CD14-positive monocyte (primary cell): ENCODE results near the gene TEX54. TPM values are rescaled to one million over a fixed set of nuclear protein-coding genes. Genes with fewer than 3 reads are reported as not detected.

Experiments used
- DNase-seq, 3 donors: peaks; one replicate each; pipeline ENCODE4 v3.0.0-alpha.2; 2011 to 2022
- H2AFZ ChIP-seq: 2 replicates; pipeline ENCODE4 v1.6.0; 2012; ENCODE audit warnings: mild to moderate bottlenecking, low read depth, low read length, inconsistent platforms; ENCODE audit not compliant: insufficient read depth, poor library complexity, severe bottlenecking
- H3K27ac ChIP-seq, 2 donors: 1 replicate in 1 of 2; 2 replicates in 1 of 2; pipeline ENCODE4 v1.5.1; 2012 to 2013; ENCODE audit warnings: low read length in 2 of 2, control low read depth in 1 of 2, inconsistent platforms in 1 of 2, low read depth in 1 of 2, mild to moderate bottlenecking in 1 of 2
- H3K27me3 ChIP-seq, 2 donors: one replicate each; pipeline versions ENCODE4 v1.6.0 to v1.6.1; 2011 to 2013; ENCODE audit warnings: low read length in 2 of 2; ENCODE audit not compliant: control insufficient read depth in 2 of 2, insufficient read depth in 2 of 2
- H3K36me3 ChIP-seq, 2 donors: replicated peaks in 1 of 2; 1 replicate in 1 of 2; 2 replicates in 1 of 2; pipeline versions ENCODE4 v1.5.1 to v1.6.1; 2012 to 2013; ENCODE audit warnings: low read length in 2 of 2, control low read depth in 1 of 2, inconsistent platforms in 1 of 2, mild to moderate bottlenecking in 1 of 2; ENCODE audit not compliant: insufficient read depth in 2 of 2, control insufficient read depth in 1 of 2
- H3K4me1 ChIP-seq, 2 donors: 1 replicate in 1 of 2; 2 replicates in 1 of 2; pipeline versions ENCODE4 v1.5.1 to v1.6.1; 2012 to 2013; ENCODE audit warnings: low read length in 2 of 2, control low read depth in 1 of 2, inconsistent platforms in 1 of 2, mild to moderate bottlenecking in 1 of 2, moderate library complexity in 1 of 2; ENCODE audit not compliant: insufficient read depth in 2 of 2, control insufficient read depth in 1 of 2
- H3K4me2 ChIP-seq: replicated peaks from 2 replicates; pipeline ENCODE3; 2012; ENCODE audit warnings: low read length, moderate library complexity, mild to moderate bottlenecking; ENCODE audit not compliant: poor library complexity, severe bottlenecking; ENCODE audit errors: extremely low read depth
- H3K4me3 ChIP-seq, 3 experiments: fragments of 200-600 bp in 1 of 3; sonication (generic) in 1 of 3; replicated peaks in 1 of 3; 1 replicate in 2 of 3; 2 replicates in 1 of 3; pipeline ENCODE4 v1.5.1; 2011 to 2013; ENCODE audit warnings: low read length in 3 of 3, mild to moderate bottlenecking in 3 of 3, control low read depth in 2 of 3, low read depth in 2 of 3, inconsistent platforms in 1 of 3, moderate library complexity in 1 of 3
- H3K79me2 ChIP-seq: 2 replicates; pipeline ENCODE4 v1.6.0; 2012; ENCODE audit warnings: mild to moderate bottlenecking, control low read depth, inconsistent platforms, low read length, moderate library complexity; ENCODE audit not compliant: insufficient read depth
- H3K9ac ChIP-seq: 2 replicates; pipeline ENCODE4 v1.6.0; 2017; ENCODE audit warnings: low read length, mild to moderate bottlenecking; ENCODE audit not compliant: insufficient read depth, poor library complexity, severe bottlenecking
- H3K9me3 ChIP-seq, 2 donors: replicated peaks in 1 of 2; 1 replicate in 1 of 2; 2 replicates in 1 of 2; pipeline versions ENCODE4 v1.5.1 to v1.6.1; 2012 to 2013; ENCODE audit warnings: low read length in 2 of 2, control low read depth in 1 of 2; ENCODE audit not compliant: control insufficient read depth in 1 of 2, insufficient read depth in 1 of 2
- H4K20me1 ChIP-seq: 2 replicates; pipeline ENCODE4 v1.6.0; 2012; ENCODE audit warnings: mild to moderate bottlenecking, low read length, control low read depth, moderate library complexity; ENCODE audit not compliant: insufficient read depth
- H3K27ac Mint-ChIP-seq, 7 donors: one replicate each; pipeline ENCODE4 v1.8.0; 2020; ENCODE audit warnings: mild to moderate bottlenecking in 7 of 7, mixed read lengths in 7 of 7, moderate library complexity in 6 of 7, inconsistent platforms in 2 of 7
- H3K27me3 Mint-ChIP-seq, 3 donors: one replicate each; pipeline ENCODE4 v1.8.0; 2021 to 2022; ENCODE audit warnings: low read depth in 3 of 3, mild to moderate bottlenecking in 3 of 3, mixed read lengths in 3 of 3, moderate library complexity in 3 of 3, inconsistent platforms in 1 of 3
- H3K36me3 Mint-ChIP-seq, 2 donors: one replicate each; pipeline ENCODE4 v1.8.0; 2020; ENCODE audit warnings: mixed read lengths in 2 of 2, inconsistent platforms in 1 of 2, mild to moderate bottlenecking in 1 of 2
- H3K4me1 Mint-ChIP-seq: one replicate; pipeline ENCODE4 v1.8.0; 2020; ENCODE audit warnings: mild to moderate bottlenecking, mixed read lengths
- H3K4me3 Mint-ChIP-seq, 2 donors: one replicate each; pipeline ENCODE4 v1.8.0; 2020; ENCODE audit warnings: mild to moderate bottlenecking in 2 of 2, mixed read lengths in 2 of 2, moderate library complexity in 1 of 2
- H3K9me3 Mint-ChIP-seq, 7 donors: one replicate each; pipeline ENCODE4 v1.8.0; 2020 to 2022; ENCODE audit warnings: mixed read lengths in 7 of 7, mild to moderate bottlenecking in 6 of 7, moderate library complexity in 6 of 7, inconsistent platforms in 2 of 7
- WGBS: methylation state at CpG from one replicate; pipeline ENCODE4 v1.1.5; 2013; ENCODE audit warnings: missing lambda C conversion rate; ENCODE audit not compliant: insufficient coverage; 5-methylcytosine and 5-hydroxymethylcytosine counted together
- intact Hi-C, 2 donors: fragments of 100-400 bp; cut with micrococcal nuclease; formaldehyde crosslinking; loops; one replicate each; pipeline versions ENCODE4 v1.15.0 to v1.15.1; 2023
- polyA plus RNA-seq, 3 donors: library from polyadenylated mRNA; depleted of rRNA in 1 of 3; unstranded in 2 of 3; stranded (reverse) in 1 of 3; fragments of 300-500 nt in 2 of 3; fragments of >200 nt in 1 of 3; fragmentation: Illumina TruSeq in 2 of 3; gene quantifications; 1 replicate in 2 of 3; 2 replicates in 1 of 3; pipeline ENCODE4 v1.2.3, GENCODE V29; 2012 to 2021
- TF ChIP-seq, protein P1 (sequence below): fragments of 200-600 bp; IDR thresholded peaks from one replicate; pipeline ENCODE4 v1.8.0; 2022; ENCODE audit warnings: antibody characterized with exemption, mild to moderate bottlenecking

Gene TEX54
- polyA plus RNA-seq, 3 donors: 0.74 TPM; not detected in 2

DNA sequence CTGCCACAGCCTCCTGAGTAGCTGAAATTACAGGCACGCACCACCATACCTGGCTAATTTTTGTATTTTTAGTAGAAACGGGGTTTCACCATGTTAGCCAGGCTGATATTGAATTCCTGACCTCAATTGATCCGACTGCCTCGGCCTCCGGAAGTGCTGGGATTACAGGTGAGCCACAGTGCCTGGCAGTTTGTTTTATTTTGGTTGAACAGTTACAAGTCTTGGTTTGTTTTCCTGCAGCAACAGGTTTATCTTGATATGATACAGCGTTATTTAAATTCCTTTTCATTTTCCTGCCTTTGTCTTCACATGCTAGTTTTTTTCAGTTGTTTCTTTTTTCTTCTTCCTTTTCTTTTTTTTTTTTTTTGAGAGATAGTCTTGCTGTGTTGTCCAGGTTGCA lies 44.1 kb upstream of the TEX54 start:
- H3K4me3 ChIP-seq: no peak overlapping the region

DNA sequence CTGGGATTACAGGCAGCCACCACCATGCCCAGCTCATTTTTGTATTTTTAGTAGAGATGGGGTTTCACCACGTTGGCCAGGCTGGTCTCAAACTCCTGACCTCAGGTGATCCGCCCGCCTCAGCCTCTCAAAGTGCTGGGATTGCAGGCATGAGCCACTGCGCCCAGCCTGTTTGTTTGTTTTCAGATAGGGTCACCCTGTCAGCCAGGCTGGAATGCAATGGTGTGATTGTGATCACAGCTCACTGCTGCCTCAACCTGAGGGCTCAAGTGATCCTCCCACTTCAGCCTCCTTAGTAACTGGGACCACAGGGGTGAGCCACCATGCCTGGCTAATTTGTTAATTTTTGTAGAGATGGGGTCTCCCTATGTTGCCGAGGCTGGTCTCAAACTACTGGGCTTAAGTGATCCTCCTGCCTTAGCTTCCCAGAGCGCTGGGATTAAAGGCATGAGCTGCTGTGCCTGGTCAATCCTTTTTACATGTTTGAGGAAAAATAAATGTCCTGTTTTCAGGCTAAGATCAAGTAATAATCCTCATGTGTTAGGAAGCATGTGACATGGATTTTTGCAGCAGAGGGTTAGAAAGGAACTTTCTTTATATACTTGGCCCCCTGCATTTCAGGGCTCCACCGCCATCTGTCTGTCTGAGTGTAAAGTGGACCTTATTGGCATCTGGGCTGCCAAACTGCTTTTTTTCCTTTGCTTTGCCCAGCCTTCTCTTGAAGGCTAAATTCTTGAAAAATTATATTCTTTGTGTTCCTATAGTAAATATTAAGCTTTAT lies 43.2 kb upstream of the TEX54 start:
- Histone ChIP-seq H3K9me3 (no peaks in the 10 kb centered on the region), H3K4me1 (peaks cover 11 to 14% of the 10 kb centered on the region in 2 donors), H3K4me2 (no peak overlapping the region), H3K4me3 (no peak overlapping the region), H3K79me2 (peaks cover 13% of the 10 kb centered on the region), H3K27me3 (no peaks in the 10 kb centered on the region), H3K9ac (no peak overlapping the region), H3K36me3 (no peaks in the 10 kb centered on the region), H4K20me1 (no peaks in the 10 kb centered on the region), H3K27ac (no peak overlapping the region), H2AFZ (no peak overlapping the region)
- peaks cover 0 to 2% (median 0%) of the 10 kb centered on the region in 7 donors for H3K9me3 Mint-ChIP-seq
- peaks cover 13% of the 10 kb centered on the region for H3K4me1 Mint-ChIP-seq
- no peak overlapping the region for H3K4me3 Mint-ChIP-seq
- TF ChIP-seq, protein P1, sequence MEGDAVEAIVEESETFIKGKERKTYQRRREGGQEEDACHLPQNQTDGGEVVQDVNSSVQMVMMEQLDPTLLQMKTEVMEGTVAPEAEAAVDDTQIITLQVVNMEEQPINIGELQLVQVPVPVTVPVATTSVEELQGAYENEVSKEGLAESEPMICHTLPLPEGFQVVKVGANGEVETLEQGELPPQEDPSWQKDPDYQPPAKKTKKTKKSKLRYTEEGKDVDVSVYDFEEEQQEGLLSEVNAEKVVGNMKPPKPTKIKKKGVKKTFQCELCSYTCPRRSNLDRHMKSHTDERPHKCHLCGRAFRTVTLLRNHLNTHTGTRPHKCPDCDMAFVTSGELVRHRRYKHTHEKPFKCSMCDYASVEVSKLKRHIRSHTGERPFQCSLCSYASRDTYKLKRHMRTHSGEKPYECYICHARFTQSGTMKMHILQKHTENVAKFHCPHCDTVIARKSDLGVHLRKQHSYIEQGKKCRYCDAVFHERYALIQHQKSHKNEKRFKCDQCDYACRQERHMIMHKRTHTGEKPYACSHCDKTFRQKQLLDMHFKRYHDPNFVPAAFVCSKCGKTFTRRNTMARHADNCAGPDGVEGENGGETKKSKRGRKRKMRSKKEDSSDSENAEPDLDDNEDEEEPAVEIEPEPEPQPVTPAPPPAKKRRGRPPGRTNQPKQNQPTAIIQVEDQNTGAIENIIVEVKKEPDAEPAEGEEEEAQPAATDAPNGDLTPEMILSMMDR: no peak
- H3K27me3 Mint-ChIP-seq: peaks cover 0 to 3% (median 2%) of the 10 kb centered on the region in 3 donors
- intact Hi-C loops: no loop called here
- 100% methylated on average over 1 of the region's 7 CpGs for WGBS
- no peak for DNase-seq
- no peak overlapping the region for H3K27ac Mint-ChIP-seq
- H3K36me3 Mint-ChIP-seq: peaks cover 0 to 2% of the 10 kb centered on the region in 2 donors

More for the DNA sequence above, 44.1 kb upstream of the TEX54 start:
- WGBS: 100% methylated on average over 2 of the region's 6 CpGs
- Mint-ChIP-seq H3K9me3 (peaks cover 0 to 3% (median 0%) of the 10 kb centered on the region in 7 donors), H3K4me1 (peaks cover 13% of the 10 kb centered on the region), H3K27ac (no peak overlapping the region), H3K27me3 (peaks cover 0 to 4% (median 3%) of the 10 kb centered on the region in 3 donors), H3K4me3 (no peak overlapping the region), H3K36me3 (peaks cover 0 to 2% of the 10 kb centered on the region in 2 donors)
- Histone ChIP-seq H4K20me1 (no peaks in the 10 kb centered on the region), H3K27ac (no peak overlapping the region), H3K36me3 (no peaks in the 10 kb centered on the region), H3K27me3 (no peaks in the 10 kb centered on the region), H3K4me2 (no peak overlapping the region), H3K9ac (no peak overlapping the region), H3K4me1 (peaks cover 11 to 16% of the 10 kb centered on the region in 2 donors), H3K9me3 (no peaks in the 10 kb centered on the region), H3K79me2 (peaks cover 19% of the 10 kb centered on the region), H2AFZ (no peak overlapping the region)
- no peak for DNase-seq
- TF ChIP-seq, protein P1: no peak
- intact Hi-C loops: no loop called here
